NT2/D1 (cell line): Measurements from ENCODE around the gene ZSWIM5.
"Not testable (repeated sequence)": the region's sequence is repeated elsewhere in the genome, so short reads cannot be mapped to it uniquely, and the experiment has no call there.

Source experiments
- SUZ12 ChIP-seq: IDR thresholded peaks from 2 replicates; pipeline ENCODE4 v1.6.1; 2011; ENCODE audit not compliant: insufficient read length, insufficient read depth; ENCODE audit errors: extremely low read depth
- YY1 ChIP-seq: IDR thresholded peaks from 2 replicates; pipeline ENCODE4 v1.6.1; 2011; ENCODE audit not compliant: insufficient read length, insufficient read depth
- ZNF274 ChIP-seq: IDR thresholded peaks from 2 replicates; pipeline ENCODE4 v1.6.1; 2011; ENCODE audit warnings: mild to moderate bottlenecking, low read depth, low read length

GRCh38 chr1:45248004-45248403 is 41.6 kb upstream of the ZSWIM5 start:
- not testable (repeated sequence) for TF ChIP-seq ZNF274, SUZ12, YY1
